NCI-H526 treated with DMSO at 0.1 percent for 48 hours (cell line): ENCODE data around the gene C2orf49.

ENCODE experiments used
- DNase-seq: peaks from one replicate; lab custom pipeline; 2025; lab: John Stamatoyannopoulos, UW

C2orf49 gene

DNA sequence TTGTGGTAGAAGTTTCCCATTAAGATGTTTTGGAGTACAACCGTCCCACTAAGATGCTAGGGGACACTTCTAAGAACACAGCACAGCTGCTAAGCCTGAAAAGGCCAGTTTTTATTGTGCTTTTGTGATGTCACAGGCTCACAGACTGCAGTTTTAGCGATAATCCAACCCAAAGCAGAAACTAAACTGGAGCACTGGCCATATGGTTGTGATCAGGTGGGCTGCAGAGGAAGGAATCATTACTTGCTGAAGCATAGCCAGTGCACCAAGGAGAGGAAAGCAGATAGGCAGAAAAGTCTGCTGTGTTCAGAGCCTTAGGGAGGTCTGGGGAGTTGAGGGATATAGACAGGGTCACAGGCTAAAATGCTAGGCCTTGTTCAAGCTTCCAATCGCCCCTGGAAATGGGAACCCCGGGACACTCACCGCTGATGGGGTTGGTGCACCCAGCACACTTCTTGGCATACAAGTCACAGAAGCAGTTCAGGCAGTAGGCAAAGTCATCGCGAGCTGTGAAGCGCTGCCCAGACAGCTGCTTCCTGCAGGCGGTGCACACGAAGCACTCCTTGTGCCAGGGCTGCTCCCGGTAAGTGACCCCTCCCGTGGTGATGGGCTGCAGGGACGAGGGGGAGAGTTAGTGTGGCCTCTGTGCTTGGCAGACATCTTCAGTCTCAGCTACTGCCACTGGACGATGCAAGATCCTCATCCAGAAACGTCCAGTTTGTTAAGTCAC, 25.7 kb downstream of the C2orf49 start:
- no peak for DNase-seq

DNA sequence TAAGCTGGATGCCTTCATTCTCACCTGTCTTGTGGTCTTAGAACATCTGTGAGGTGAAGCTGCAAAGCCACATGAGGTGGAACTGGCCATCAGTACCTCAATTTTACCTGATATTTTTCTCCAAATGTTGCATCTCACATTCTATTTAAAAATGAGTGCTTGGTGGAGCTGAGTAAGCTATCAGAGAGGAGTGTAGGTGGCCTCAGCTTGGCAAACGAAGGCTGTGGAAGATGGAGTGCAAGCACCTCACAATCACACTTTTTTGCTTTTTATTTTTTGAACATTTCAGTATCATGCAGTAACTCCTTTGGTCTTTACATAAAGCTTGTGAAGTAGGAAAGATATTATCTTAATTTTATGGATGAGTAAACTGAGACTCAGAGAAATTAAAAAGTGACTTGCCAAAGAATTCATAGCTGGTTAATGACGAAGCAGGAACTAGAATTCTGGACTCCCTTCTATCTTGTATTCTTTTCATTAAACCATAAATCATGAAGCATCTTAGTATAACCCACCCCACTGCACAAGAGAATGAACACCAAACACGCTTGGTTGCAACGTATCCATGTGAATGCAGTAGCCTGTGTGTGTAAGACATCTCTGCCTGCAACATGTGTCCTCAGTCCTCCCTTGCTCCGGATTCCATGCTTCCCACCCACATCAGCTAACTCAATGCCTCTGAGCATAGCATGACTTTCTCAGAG, 27.2 kb downstream of the C2orf49 start:
- no peak for DNase-seq

DNA sequence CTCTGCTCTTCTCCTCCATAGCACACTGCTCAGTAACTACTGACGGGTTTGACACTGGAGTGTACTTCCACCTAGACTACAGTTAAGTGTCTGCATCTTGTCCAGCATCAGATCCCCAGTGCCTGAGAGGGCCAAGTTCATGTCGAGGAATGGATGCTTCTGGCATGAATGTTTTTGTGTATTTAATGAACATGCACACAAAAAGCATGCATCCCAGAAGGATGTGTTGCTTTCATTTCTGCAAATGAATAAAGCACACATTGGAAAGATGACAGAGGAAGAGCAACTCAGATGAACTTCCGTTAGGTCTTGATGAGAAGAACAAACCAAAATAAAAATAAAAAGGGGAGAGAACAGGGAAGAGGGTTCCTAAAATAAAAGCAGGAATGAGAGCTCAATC, 27.9 kb downstream of the C2orf49 start:
- no peak for DNase-seq

DNA sequence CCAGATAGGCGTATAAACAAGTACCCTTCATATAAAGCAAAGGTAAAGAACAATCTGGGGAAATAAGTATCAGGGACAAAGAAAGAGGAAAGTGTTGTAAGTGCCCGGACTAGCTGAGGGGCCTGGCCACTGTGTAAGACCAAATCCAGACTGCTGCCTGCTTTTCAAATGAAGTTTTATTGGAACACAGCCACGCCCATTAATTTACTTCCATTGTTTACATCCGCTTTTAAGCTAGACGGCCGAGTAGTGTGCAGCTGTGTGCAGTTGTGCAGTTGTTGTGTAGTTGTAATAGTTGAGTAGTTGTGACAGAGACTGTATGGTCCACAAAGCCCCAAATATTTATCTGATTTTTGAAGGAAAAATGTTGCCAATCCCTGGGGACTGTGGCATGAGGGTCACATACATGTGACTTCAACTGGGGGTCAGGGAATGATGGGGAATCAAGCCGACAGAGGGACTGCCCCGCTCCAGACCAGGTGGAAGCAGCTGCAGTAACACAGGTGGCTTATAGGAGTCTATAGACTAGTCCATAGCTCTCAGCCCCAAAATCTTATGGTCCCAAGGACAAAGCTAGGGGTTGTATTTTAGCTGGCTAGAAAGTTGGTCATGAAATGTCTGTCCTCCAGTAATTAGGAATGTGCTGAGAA, 31.5 kb downstream of the C2orf49 start:
- no peak for DNase-seq

DNA sequence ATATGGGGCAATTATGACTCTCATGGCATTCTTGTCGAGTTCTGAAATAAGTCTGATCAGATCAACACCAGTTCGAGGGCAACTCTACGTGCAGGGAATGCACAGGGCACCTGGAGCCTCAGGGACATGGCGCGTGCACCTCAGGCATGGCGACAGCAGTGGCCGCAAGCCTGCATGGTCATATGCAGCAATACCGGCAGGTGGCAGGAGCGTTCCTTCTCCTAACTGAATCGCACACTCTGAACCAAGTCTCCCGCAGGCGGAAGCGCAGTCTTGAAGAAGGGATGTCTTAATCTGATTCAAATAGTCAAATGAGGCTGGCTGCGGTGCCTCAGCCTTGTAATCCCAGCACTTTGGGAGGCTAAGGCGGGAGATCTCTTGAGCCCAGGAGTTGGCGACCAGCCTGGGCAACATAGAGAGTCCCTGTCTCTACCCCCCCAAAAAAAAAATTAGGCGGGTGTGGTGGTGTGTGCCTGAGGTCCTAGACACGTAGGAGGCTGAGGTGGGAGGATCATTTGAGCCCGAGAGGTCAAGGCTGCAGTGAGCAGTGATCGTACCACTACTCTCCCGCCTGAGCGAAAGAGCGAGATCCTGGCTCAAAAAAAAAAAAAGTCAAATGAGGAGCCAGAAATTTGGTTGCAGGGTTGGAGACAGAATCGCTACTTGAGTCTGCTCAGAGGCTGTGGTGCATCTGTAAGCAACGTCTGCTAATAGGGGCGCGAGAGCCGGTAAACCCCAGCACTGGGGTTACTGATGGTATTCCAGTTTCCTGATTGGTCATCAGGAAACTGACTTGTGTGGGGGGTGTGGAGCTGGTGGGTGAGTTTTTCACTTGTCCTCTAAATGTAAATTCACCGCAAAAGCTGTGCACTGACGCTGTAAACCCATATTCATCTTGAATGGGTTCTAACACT, 32.7 kb downstream of the C2orf49 start:
- DNase-seq: peak; percentile 74

DNA sequence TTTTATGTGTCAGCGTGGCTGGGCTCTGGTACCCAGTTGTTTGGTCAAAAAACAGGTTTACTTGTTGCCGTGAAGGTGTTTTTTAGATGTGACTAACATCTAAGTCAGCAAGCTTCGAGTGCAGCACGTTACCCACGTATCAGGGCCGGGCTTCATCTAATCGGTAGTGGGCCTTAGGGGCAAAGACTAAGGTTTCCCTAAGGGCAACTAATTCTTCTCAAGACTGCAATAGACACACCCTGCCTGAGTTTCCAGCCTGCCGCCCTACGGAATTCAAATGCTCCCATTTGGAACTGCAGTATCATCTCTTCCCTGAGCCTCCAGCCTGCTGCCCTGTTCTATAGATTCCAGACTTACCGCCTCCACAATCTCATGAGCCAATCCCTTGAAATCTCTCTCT, 33.8 kb downstream of the C2orf49 start:
- DNase-seq: no peak

DNA sequence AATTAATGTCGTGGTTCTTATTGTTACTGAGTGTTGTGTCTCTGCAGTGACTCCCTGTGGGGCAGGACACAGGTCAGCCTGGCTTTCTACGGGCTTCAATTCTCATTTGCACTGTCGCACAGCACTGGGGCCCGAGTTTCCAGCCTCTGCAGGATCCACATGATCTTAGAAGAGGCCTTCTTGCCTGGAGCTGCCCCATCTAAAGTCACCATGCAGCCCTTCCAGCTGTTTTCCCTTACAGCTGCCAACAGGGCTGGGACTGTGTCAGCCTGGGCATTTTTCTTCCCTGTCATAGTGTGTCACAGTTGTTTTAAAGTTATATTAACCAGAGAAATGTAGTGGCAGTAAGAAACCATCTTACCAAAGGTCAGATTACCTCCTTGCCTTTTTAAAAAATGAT, 34.5 kb downstream of the C2orf49 start:
- no peak for DNase-seq

DNA sequence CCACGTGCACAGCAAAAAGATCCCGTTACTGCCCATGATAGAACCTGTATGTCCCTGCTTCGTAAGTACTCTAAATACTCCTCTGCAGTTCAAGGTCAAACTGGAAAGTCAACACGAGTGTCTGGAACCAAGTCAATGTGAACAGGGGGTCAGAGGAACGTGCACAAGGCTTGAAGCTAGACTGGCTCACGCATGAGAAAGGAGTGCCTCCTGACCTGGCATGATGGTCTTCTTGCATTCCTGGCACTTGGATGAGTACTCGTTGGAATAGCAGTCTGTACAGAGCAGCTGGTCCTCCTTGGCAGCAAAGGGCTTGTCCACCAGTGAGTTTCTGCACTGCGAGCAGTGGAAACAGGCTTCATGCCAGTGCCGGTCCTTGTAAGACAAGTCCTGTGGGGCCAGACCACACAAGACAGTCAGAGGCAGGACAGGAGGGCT, 36.0 kb downstream of the C2orf49 start:
- no peak for DNase-seq

DNA sequence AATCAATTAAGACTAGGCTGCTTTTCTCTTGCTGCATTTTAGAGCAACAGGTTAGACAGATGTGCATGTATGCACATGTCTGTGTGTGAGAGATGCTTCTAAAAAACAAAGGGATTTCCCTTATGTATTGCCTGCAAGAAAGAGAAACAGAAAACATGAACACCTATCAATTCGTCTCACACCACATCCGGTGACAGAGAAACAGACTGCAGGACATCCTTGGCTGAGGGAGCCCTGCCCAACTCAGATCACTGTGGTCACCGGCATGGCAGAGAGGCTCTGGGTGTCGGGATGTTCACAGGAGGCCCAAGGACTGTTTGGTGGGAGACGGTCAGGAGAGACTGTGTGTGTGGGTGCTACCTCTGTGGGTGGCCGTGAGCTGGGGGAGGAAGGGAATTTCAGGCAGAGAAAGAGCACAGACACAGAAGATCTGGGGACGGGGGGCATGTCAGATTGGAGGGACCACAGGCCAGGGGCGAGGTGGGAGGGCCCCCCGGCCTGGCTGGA, 36.6 kb downstream of the C2orf49 start:
- no peak for DNase-seq

DNA sequence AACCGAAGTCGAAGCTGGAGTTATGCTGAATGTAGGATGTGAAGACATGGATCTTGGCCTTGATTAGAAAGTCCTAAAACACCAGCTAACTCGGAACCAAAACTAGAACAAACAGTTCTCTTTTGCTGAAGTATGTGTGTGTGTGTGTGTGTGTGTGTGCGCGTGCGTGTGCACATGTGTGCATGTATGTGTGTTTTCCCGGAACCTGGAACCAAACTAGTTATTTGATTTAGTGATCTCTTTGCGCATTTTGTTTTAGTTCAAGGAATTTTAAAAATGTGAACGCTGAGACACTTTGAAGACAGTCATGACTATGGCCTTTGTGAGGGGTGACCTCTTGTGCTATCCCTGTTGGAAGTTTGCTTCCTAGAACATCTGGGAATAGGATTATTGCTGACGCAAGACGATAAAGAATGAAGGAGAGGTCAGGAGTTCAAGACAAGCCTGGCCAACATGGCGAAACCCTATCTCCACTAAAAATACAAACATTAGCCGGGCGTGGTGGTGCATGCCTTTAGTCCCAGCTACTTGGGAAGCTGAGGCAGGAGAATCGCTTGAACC, 37.7 kb downstream of the C2orf49 start:
- DNase-seq: no peak

DNA sequence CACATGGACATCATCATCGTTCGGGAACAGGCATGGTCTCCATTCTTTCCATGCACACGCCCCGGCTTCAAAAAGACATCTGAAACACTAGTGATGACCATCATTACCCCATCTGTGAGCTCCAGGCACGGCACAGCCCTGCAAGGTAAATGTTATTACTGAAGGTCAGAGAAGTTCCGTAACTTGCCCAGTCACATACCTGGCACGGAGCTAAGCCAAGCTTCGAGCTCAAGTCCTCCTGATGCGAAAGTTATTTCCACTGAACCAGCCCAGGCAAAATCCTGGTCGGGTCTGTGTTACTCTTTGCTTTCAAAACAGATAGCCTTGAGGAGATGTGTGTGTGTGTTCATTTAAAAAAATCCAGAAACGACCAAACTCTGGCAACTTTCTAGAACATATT, 38.7 kb downstream of the C2orf49 start:
- DNase-seq: no peak

DNA sequence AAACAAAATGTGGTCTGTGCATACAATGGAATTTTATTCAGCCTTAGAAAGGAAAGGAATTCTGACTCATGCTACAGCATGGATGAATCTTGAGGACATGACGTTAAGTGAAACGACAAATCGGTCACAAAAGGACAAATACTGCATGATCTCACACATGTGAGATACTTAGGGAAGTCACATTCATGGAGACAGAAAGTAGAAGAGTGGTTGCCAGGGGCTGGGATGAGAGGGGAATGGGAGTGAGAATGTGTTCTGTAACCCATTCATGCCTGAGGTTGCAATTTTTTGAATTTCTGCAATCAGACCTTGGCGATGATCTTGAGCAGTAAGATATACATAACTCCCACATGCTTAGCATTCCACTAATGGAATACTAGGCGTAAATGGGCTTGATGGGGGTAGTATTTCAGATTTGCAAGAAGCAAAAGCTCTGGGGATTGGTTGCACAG, 39.5 kb downstream of the C2orf49 start:
- DNase-seq: no peak

DNA sequence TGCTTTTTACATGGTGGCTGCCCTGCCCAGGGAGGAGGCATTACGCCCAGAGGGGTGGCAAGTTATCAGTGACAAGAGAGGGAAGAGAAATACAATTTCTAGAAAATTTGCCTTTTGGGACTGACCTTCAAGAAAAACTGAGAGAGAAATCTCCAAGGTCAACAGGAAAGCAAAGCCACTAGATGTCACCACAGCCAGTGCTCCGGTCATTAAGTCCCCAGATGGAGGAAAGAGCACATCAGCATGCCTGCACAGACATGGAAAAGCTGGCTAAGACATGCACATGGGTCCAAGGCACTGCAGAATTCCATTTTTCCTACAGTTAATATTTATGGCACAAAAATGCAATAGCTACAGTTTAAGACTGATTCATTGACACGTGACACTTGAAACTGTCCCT, 40.5 kb downstream of the C2orf49 start:
- no peak for DNase-seq

DNA sequence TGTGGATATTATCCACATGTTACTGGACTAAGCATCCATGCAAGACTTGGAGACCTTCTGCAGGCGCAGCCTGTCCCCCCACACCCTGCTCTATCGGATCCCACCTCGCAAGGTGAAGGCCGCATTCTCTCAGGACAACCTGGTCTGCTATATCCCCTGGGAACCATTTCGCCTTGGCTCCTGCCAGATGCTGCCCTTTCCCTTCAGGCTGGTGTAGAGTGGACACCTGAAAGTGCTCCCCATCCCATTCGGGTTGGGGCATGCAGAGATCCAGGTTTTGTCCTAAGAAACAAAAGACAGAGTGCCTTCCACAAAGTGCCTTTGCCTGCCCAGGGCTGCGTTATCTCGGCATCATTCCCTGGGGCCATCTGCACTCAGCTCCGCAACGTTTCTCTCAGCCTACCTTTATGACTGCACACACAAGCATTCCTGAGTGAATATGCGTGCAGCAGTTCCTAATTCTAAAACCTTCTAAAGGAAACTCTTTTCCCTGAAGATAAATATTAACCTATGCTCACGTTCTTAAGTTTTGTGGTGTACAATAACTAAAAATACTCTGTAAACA, 41.0 kb downstream of the C2orf49 start:
- DNase-seq: no peak

DNA sequence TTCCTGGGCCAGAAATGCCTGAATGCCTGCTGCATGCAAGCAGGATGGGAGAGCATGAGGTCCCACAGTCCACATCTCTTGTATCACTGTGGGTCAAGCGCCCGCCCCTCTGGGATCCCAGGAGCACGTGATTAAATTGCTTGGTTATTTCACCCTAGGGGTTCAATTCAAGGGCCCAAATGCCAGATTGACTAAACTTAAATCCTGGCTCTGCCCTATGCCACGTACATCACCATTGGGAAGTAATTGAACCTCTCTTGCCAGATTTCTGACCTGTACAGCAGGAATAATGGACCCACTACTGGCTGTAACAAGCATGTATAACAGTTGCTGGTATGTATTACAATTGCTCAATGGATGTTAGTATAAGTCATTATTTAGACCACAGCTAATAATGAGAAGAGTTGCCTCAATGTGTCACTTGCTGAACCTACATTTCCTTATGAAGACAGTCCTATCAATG, 41.6 kb downstream of the C2orf49 start:
- no peak for DNase-seq

DNA sequence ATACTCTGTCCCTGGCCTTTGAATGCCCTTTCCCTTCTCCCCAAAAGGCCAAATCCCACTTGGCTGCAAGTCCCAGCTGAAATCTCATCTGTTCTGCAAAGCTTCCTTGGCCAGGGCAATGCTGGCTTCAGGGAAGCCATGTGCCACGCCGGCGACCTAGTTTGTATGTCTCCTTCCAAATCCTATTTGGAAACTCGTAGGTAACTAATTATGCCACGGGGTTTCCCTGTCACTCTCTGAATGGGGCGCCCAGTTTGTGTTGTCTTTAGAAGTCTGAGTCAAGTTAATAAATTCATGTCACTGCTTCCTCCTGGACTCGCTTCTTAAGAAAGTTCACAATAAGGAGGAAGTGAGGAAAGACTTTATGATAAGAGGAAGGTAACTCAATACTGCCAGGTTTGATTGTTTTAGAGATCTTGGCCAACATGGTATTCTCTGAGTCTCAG, 42.4 kb downstream of the C2orf49 start:
- DNase-seq: no peak

DNA sequence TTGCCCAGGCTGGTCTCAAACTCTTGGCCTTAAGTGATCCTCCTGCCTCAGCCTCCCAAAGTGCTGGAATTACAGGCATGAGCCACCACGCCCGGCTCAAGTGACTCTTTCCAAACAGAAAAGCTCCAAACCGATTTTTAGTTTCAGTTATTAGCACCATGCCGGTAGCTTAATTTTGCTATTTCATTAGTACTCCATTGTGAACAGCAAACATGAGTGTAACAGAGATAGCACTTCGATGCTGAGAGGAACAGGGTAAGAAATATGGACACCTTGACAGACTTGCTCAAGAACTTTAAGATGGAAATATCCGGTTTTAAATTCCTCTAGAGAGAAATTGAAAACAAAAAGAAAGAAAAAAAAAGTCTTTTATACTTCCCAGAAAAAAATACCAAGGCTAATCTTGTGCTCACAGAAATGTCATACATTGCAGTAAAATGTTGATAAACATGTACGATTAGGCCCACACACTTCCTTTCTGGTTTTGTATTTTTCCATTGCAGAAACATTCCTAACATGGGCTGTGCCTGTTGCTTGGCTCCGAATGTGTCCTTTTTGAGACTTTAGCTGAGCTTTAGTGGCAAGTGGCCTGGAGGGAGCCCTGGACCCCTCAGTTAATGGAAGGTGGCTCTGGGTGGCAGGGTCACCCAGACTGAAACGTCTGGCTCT, 43.2 kb downstream of the C2orf49 start:
- DNase-seq: no peak

DNA sequence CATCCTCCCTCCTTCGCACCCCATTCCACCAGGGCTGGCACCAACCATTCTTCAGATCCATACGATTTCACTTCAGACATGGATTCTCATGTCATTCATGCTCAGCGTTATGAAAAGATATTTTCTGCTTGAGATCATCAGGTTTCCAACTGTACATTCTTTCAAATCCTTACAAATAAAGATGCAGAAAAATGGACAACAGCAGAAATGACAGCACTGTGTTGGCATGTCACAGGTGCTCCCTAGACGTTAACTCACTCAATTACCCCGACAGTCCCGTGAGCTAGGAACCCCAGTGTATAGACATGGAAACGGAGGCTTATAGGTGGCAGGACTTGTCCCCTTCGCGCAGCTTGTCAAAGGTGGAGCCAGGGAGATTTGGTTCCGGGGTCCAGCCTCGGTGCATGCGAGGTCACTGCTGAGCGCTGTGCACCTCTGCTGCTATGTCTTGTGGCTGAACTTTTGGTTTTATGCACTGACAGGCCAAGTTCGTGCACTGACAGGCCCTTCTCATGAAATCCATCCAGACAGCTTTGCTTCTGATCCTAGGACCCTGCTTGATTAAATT, 43.8 kb downstream of the C2orf49 start:
- DNase-seq: no peak

DNA sequence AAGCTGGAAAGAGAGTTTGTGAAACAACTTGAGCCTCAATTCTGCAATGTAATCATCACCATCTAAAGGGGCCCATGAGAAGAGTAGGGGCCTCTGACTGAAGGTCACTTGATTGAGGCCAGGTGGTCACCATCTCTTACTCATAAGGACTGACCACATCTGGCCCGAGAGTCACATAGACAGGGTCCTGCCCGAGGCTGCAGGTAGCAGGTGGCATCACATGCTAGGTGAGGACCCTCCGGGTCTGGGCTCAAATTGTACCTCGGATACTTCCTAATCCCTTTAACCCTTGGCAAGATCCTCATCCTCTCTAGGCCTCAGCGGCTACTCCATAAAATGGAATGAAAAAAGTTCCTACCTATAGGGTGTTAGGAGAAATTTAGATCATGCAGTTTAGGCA, 44.8 kb downstream of the C2orf49 start:
- no peak for DNase-seq
